Spleen (tissue), 7 donors: ENCODE data around the gene CCDC91.

Source experiments
- CTCF ChIP-seq, 11 experiments: fragments of 200-600 bp in 7 of 11; fragments of 450-650 bp in 4 of 11; sonication (generic) in 4 of 11; IDR thresholded peaks in 8 of 11; conservative IDR thresholded peaks in 3 of 11; 1 replicate in 7 of 11; 2 replicates in 4 of 11; pipeline versions ENCODE4 v1.4.0 to v1.8.0; 2016 to 2021; ENCODE audit warnings: antibody characterized with exemption in 11 of 11, inconsistent platforms in 4 of 11, mild to moderate bottlenecking in 1 of 11
- POLR2A ChIP-seq, 3 donors: fragments of 450-650 bp; IDR thresholded peaks; one replicate each; pipeline ENCODE4 v1.5.1; 2017; ENCODE audit warnings: antibody characterized with exemption in 3 of 3, mild to moderate bottlenecking in 1 of 3
- POLR2AphosphoS5 ChIP-seq, 3 donors: sonication (generic); formaldehyde crosslinking; IDR thresholded peaks; one replicate each; pipeline ENCODE4 v1.5.1; 2017; ENCODE audit warnings: antibody characterized with exemption in 3 of 3
- donor health status: DM: no; HTN: no; CAD: no; lungs with moderate emphysema.
- donor health status: DM: no; HTN: no; CAD: no.
- donor health status: DM: no; HTN: no; CAD: no.

- no peak for TF ChIP-seq CTCF (IDR thresholded peaks at IDR 0.05 in 8 of 11, conservative IDR thresholded peaks at IDR 0.05 in 3 of 11)
- TF ChIP-seq POLR2A (IDR thresholded peaks at IDR 0.05), result no peak
- TF ChIP-seq POLR2AphosphoS5 (IDR thresholded peaks at IDR 0.05), result no peak
Observed at GRCh38 chr12:28215021-28215420, 24.8 kb downstream of the CCDC91 start.
